HEK293 (cell line): ENCODE data around the gene SERPINA12.

Experiments
- KLF16 ChIP-seq: fragments of 450-650 bp; formaldehyde crosslinking; IDR thresholded peaks from 2 replicates; pipeline ENCODE4 v1.5.1; 2017; ENCODE audit warnings: missing biosample characterization, missing genetic modification characterization
- SP7 ChIP-seq: fragments of 450-650 bp; formaldehyde crosslinking; IDR thresholded peaks from 2 replicates; pipeline ENCODE4 v1.5.1; 2016; ENCODE audit warnings: missing biosample characterization, missing genetic modification characterization
- TCF7L2 ChIP-seq: IDR thresholded peaks from 2 replicates; pipeline ENCODE4 v1.6.1; 2011; ENCODE audit warnings: low read depth, mild to moderate bottlenecking, inconsistent platforms, low read length, moderate library complexity, borderline replicate concordance
- ZNF501 ChIP-seq: fragments of 450-650 bp; formaldehyde crosslinking; IDR thresholded peaks from 2 replicates; pipeline ENCODE4 v1.5.1; 2016; ENCODE audit warnings: missing biosample characterization, missing genetic modification characterization
- TF ChIP-seq, protein P1 (sequence below): fragments of 450-650 bp; formaldehyde crosslinking; IDR thresholded peaks from 2 replicates; pipeline ENCODE4 v1.5.1; 2016; ENCODE audit warnings: missing biosample characterization, missing genetic modification characterization
- TF ChIP-seq, protein P2 (sequence below): fragments of 450-650 bp; formaldehyde crosslinking; IDR thresholded peaks from 2 replicates; pipeline ENCODE4 v1.5.1; 2016; ENCODE audit warnings: missing biosample characterization, missing genetic modification characterization

GRCh38 chr14:94481468-94482131 is 27.7 kb downstream of the SERPINA12 start:
- TF ChIP-seq, protein P1, sequence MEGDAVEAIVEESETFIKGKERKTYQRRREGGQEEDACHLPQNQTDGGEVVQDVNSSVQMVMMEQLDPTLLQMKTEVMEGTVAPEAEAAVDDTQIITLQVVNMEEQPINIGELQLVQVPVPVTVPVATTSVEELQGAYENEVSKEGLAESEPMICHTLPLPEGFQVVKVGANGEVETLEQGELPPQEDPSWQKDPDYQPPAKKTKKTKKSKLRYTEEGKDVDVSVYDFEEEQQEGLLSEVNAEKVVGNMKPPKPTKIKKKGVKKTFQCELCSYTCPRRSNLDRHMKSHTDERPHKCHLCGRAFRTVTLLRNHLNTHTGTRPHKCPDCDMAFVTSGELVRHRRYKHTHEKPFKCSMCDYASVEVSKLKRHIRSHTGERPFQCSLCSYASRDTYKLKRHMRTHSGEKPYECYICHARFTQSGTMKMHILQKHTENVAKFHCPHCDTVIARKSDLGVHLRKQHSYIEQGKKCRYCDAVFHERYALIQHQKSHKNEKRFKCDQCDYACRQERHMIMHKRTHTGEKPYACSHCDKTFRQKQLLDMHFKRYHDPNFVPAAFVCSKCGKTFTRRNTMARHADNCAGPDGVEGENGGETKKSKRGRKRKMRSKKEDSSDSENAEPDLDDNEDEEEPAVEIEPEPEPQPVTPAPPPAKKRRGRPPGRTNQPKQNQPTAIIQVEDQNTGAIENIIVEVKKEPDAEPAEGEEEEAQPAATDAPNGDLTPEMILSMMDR = no peak
- TF ChIP-seq KLF16 (tag by site-specific recombination) (no peak), SP7 (no peak), ZNF501 (no peak), TCF7L2 (no peak)
- TF ChIP-seq, protein P2, sequence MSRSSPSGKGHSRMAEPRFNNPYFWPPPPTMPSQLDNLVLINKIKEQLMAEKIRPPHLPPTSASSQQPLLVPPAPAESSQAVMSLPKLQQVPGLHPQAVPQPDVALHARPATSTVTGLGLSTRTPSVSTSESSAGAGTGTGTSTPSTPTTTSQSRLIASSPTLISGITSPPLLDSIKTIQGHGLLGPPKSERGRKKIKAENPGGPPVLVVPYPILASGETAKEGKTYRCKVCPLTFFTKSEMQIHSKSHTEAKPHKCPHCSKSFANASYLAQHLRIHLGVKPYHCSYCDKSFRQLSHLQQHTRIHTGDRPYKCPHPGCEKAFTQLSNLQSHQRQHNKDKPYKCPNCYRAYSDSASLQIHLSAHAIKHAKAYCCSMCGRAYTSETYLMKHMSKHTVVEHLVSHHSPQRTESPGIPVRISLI (tag by site-specific recombination) = no peak
